H1 (cell line): ENCODE data around the gene FOXC1. TPM values are rescaled to one million over a fixed set of nuclear protein-coding genes. Genes with fewer than 3 reads are reported as not detected.
A peak's percentile ranks its signal among the peaks of the same experiment; 100 is the strongest.

ENCODE experiments used
- CTCF ChIA-PET: fragments of 300-600 bp; sonication (Branson Sonifier 250); formaldehyde crosslinking; loops from one replicate; lab custom pipeline; 2021; ENCODE audit not compliant: partially characterized antibody; lab: Charles Lee
- POLR2A ChIA-PET: fragments of 300-600 bp; sonication (Branson Sonifier 250); formaldehyde crosslinking; loops from one replicate; lab custom pipeline; 2021; ENCODE audit warnings: inconsistent platforms; ENCODE audit not compliant: partially characterized antibody; lab: Charles Lee
- DNase-seq, 2 experiments: peaks; one replicate each; pipeline versions ENCODE4 v3.0.0 to v3.0.0-alpha.2; 2010 to 2022; ENCODE audit warnings: low spot score in 2 of 2, low read depth in 1 of 2, mixed read lengths in 1 of 2
- FAIRE-seq: peaks from 2 replicates; lab custom pipeline; 2011; peaks lifted over from hg19 to GRCh38; lab: Jason Lieb, UNC
- H2AFZ ChIP-seq: 2 replicates; pipeline ENCODE4 v1.8.1; 2012; ENCODE audit warnings: low read length, inconsistent platforms
- H2AK5ac ChIP-seq: 2 replicates; pipeline ENCODE4 v1.6.1; 2013; ENCODE audit warnings: low read depth, low read length
- H2BK120ac ChIP-seq: replicated peaks from 2 replicates; pipeline ENCODE3; 2013; ENCODE audit warnings: low read depth, low read length, inconsistent platforms
- H2BK12ac ChIP-seq: 2 replicates; pipeline ENCODE4 v1.6.1; 2013; ENCODE audit warnings: low read depth, low read length
- H2BK15ac ChIP-seq: 2 replicates; pipeline ENCODE4 v1.6.1; 2013; ENCODE audit warnings: low read length
- H2BK20ac ChIP-seq: 2 replicates; pipeline ENCODE4 v1.6.1; 2013; ENCODE audit warnings: low read length
- H2BK5ac ChIP-seq: 2 replicates; pipeline ENCODE4 v1.6.1; 2013; ENCODE audit warnings: low read depth, low read length
- H3K14ac ChIP-seq: 2 replicates; pipeline ENCODE4 v1.6.1; 2013; ENCODE audit warnings: inconsistent platforms; ENCODE audit not compliant: insufficient read length
- H3K18ac ChIP-seq: 2 replicates; pipeline ENCODE4 v1.6.1; 2013; ENCODE audit warnings: low read length; ENCODE audit errors: extremely low read depth
- H3K23ac ChIP-seq: 2 replicates; pipeline ENCODE4 v1.6.1; 2013; ENCODE audit warnings: inconsistent platforms; ENCODE audit not compliant: insufficient read length
- H3K23me2 ChIP-seq: 2 replicates; pipeline ENCODE4 v1.6.1; 2013; ENCODE audit warnings: low read depth, low read length
- H3K27ac ChIP-seq: 2 replicates; pipeline ENCODE4 v1.6.1; 2011; ENCODE audit warnings: low read depth, low read length, inconsistent platforms
- H3K27me3 ChIP-seq, 4 experiments: replicated peaks in 1 of 4; 1 replicate in 1 of 4; 2 replicates in 3 of 4; pipeline versions ENCODE4 v1.6.1 to v1.8.1; 2011 to 2013; ENCODE audit warnings: low read length in 3 of 4, mild to moderate bottlenecking in 3 of 4, inconsistent platforms in 2 of 4, mixed read lengths in 2 of 4, moderate library complexity in 1 of 4; ENCODE audit not compliant: control insufficient read depth in 3 of 4, insufficient read depth in 3 of 4; ENCODE audit errors: extremely low read depth in 1 of 4
- H3K36me3 ChIP-seq, 4 experiments: 2 replicates each; pipeline versions ENCODE4 v1.6.1 to v1.8.1; 2011 to 2013; ENCODE audit warnings: mild to moderate bottlenecking in 4 of 4, low read length in 3 of 4, moderate library complexity in 2 of 4, control low read depth in 1 of 4, inconsistent platforms in 1 of 4; ENCODE audit not compliant: insufficient read depth in 4 of 4, control insufficient read depth in 2 of 4
- H3K4ac ChIP-seq: replicated peaks from 2 replicates; pipeline ENCODE3; 2013; ENCODE audit warnings: low read length, low read depth, mixed read lengths, inconsistent platforms; ENCODE audit not compliant: insufficient read length
- H3K4me1 ChIP-seq, 4 experiments: replicated peaks in 1 of 4; 1 replicate in 1 of 4; 2 replicates in 3 of 4; pipeline versions ENCODE4 v1.6.1 to v1.8.1; 2011 to 2013; ENCODE audit warnings: low read length in 3 of 4, inconsistent platforms in 2 of 4, mixed read lengths in 1 of 4; ENCODE audit not compliant: insufficient read depth in 4 of 4, control insufficient read depth in 3 of 4
- H3K4me2 ChIP-seq, 2 experiments: 2 replicates each; pipeline versions ENCODE4 v1.6.1 to v1.8.1; 2011 to 2013; ENCODE audit warnings: low read depth in 2 of 2, low read length in 2 of 2, control low read depth in 1 of 2, inconsistent platforms in 1 of 2, mild to moderate bottlenecking in 1 of 2; ENCODE audit not compliant: insufficient read depth in 1 of 2
- H3K4me3 ChIP-seq, 4 experiments: fragments of 200-600, 300-600 bp in 1 of 4; sonication (generic), shearing (Covaris generic), sonication (Bioruptor Twin) in 1 of 4; 2 replicates each; pipeline versions ENCODE4 v1.5.1 to v1.8.1; 2011 to 2016; ENCODE audit warnings: low read length in 4 of 4, low read depth in 3 of 4, control low read depth in 2 of 4, inconsistent platforms in 2 of 4, mild to moderate bottlenecking in 2 of 4, mixed read lengths in 1 of 4, moderate library complexity in 1 of 4; ENCODE audit not compliant: insufficient read depth in 2 of 4; ENCODE audit errors: extremely low read depth in 1 of 4
- H3K56ac ChIP-seq: replicated peaks from 2 replicates; pipeline ENCODE3; 2013; ENCODE audit warnings: low read depth, mild to moderate bottlenecking, mixed read lengths, low read length, inconsistent platforms; ENCODE audit not compliant: insufficient read length
- H3K79me1 ChIP-seq: 2 replicates; pipeline ENCODE4 v1.6.1; 2013; ENCODE audit warnings: low read depth, low read length, control low read depth
- H3K79me2 ChIP-seq, 2 experiments: 2 replicates each; pipeline versions ENCODE4 v1.6.1 to v1.8.1; 2012 to 2013; ENCODE audit warnings: low read length in 2 of 2, mild to moderate bottlenecking in 2 of 2, inconsistent platforms in 1 of 2; ENCODE audit not compliant: insufficient read depth in 2 of 2, control insufficient read depth in 1 of 2
- H3K9ac ChIP-seq, 4 experiments: replicated peaks in 1 of 4; 1 replicate in 1 of 4; 2 replicates in 3 of 4; pipeline versions ENCODE4 v1.6.1 to v1.8.1; 2011 to 2013; ENCODE audit warnings: low read depth in 3 of 4, low read length in 3 of 4, control low read depth in 2 of 4, mild to moderate bottlenecking in 2 of 4, moderate library complexity in 2 of 4, inconsistent platforms in 1 of 4; ENCODE audit errors: extremely low read depth in 1 of 4
- H3K9me3 ChIP-seq, 2 experiments: 2 replicates each; pipeline versions ENCODE4 v1.6.1 to v1.8.1; 2012 to 2013; ENCODE audit warnings: mild to moderate bottlenecking in 2 of 2, moderate library complexity in 2 of 2, control low read depth in 1 of 2, inconsistent platforms in 1 of 2, low read depth in 1 of 2, low read length in 1 of 2, mixed read lengths in 1 of 2; ENCODE audit not compliant: insufficient read depth in 2 of 2
- H4K20me1 ChIP-seq, 2 experiments: replicated peaks in 1 of 2; 2 replicates each; pipeline versions ENCODE3 to v1.8.1; 2011 to 2013; ENCODE audit warnings: inconsistent platforms in 2 of 2, low read length in 2 of 2, mild to moderate bottlenecking in 1 of 2; ENCODE audit not compliant: insufficient read depth in 2 of 2, control insufficient read depth in 1 of 2
- H4K5ac ChIP-seq: 2 replicates; pipeline ENCODE4 v1.6.1; 2013; ENCODE audit warnings: low read length, low read depth, mixed read lengths, inconsistent platforms; ENCODE audit not compliant: insufficient read length
- H4K8ac ChIP-seq: 2 replicates; pipeline ENCODE4 v1.8.0; 2013; ENCODE audit warnings: mild to moderate bottlenecking, moderate library complexity, low read length, inconsistent platforms; ENCODE audit not compliant: insufficient read depth; ENCODE audit errors: extremely low read depth
- H4K91ac ChIP-seq: replicated peaks from 2 replicates; pipeline ENCODE3; 2013; ENCODE audit warnings: low read length, mixed read lengths, inconsistent platforms; ENCODE audit not compliant: insufficient read length
- BRCA1 ChIP-seq: IDR thresholded peaks from 2 replicates; pipeline ENCODE4 v1.6.1; 2012; ENCODE audit warnings: low read depth, low read length, improper control_type of control experiment
- CBX8 ChIP-seq: fragments of 300-800, 300-1000 bp; sonication (generic); IDR thresholded peaks from 2 replicates; pipeline ENCODE4 v1.7.1; 2016; ENCODE audit warnings: low read depth, low read length, borderline replicate concordance
- CTBP2 ChIP-seq: IDR thresholded peaks from 2 replicates; pipeline ENCODE4 v1.7.0; 2011; ENCODE audit warnings: borderline replicate concordance, mild to moderate bottlenecking, moderate library complexity, mixed read lengths, low read length; ENCODE audit not compliant: insufficient read depth, insufficient read length
- E2F6 ChIP-seq: IDR thresholded peaks from 2 replicates; pipeline ENCODE4 v1.6.1; 2012; ENCODE audit warnings: inconsistent platforms
- HDAC2 ChIP-seq, 2 experiments: fragments of 300-600 bp in 1 of 2; sonication (generic) in 1 of 2; IDR thresholded peaks; 2 replicates each; pipeline ENCODE4 v1.6.1; 2011 to 2012; ENCODE audit warnings: low read depth in 2 of 2, low read length in 2 of 2, mild to moderate bottlenecking in 2 of 2, moderate library complexity in 2 of 2, borderline replicate concordance in 1 of 2, inconsistent platforms in 1 of 2
- RNF2 ChIP-seq: fragments of 200-900, 300-1000 bp; sonication (generic); IDR thresholded peaks from 2 replicates; pipeline ENCODE4 v1.7.1; 2016; ENCODE audit warnings: borderline replicate concordance, low read depth, mild to moderate bottlenecking, antibody characterized with exemption, low read length; ENCODE audit not compliant: poor library complexity, severe bottlenecking; ENCODE audit errors: missing control alignments
- RXRA ChIP-seq: IDR thresholded peaks from 2 replicates; pipeline ENCODE4 v1.6.1; 2011; ENCODE audit warnings: low read depth, mild to moderate bottlenecking, low read length, moderate library complexity; ENCODE audit not compliant: insufficient read depth
- SP1 ChIP-seq: IDR thresholded peaks from 2 replicates; pipeline ENCODE4 v1.6.1; 2011; ENCODE audit warnings: low read depth, low read length
- SP2 ChIP-seq: IDR thresholded peaks from 2 replicates; pipeline ENCODE4 v1.6.1; 2012; ENCODE audit warnings: mild to moderate bottlenecking, low read length, inconsistent platforms
- YY1 ChIP-seq: IDR thresholded peaks from 2 replicates; pipeline ENCODE4 v1.6.1; 2011; ENCODE audit warnings: low read depth, mild to moderate bottlenecking, low read length
- WGBS, 2 experiments: shearing (Covaris generic) in 1 of 2; methylation state at CpG; one replicate each; pipeline versions ENCODE4 v1.1.6 to v1.1.7; 2013 to 2015; ENCODE audit warnings: low lambda C conversion rate in 2 of 2, mixed read lengths in 2 of 2, inconsistent platforms in 1 of 2, low coverage in 1 of 2, missing lambda C conversion rate in 1 of 2; ENCODE audit not compliant: insufficient replicate concordance in 2 of 2, insufficient coverage in 1 of 2, insufficient read length in 1 of 2; ENCODE audit errors: extremely low coverage in 1 of 2, missing lambda C conversion rate in 1 of 2; 5-methylcytosine and 5-hydroxymethylcytosine counted together
- polyA plus RNA-seq, 7 experiments: library from polyadenylated mRNA; depleted of rRNA in 3 of 7; stranded (reverse) in 5 of 7; unstranded in 2 of 7; fragments of >200 nt in 5 of 7; fragments of 200-250 nt in 2 of 7; gene quantifications; 1 replicate in 5 of 7; 2 replicates in 1 of 7; 4 replicates in 1 of 7; pipeline versions ENCODE4 v1.2.1 to v1.2.3, GENCODE V29; 2011 to 2013; ENCODE audit warnings: missing spikeins in 2 of 7, mixed read lengths in 2 of 7
- total RNA-seq: library from RNA; stranded (reverse); fragmentation: NEBNext Ultra II Directional; extraction: Animal tissue kit (Norgen Biotek cat#: 25700); gene quantifications from 2 replicates; pipeline ENCODE4 v1.2.1, GENCODE V29; 2021

FOXC1 gene
- total and polyA plus RNA-seq, 2 of the 8 experiments (the other 6 are each of a cell fraction or from before 2014, with no cell fraction given), result 0.22 TPM; not detected in 1

DNA sequence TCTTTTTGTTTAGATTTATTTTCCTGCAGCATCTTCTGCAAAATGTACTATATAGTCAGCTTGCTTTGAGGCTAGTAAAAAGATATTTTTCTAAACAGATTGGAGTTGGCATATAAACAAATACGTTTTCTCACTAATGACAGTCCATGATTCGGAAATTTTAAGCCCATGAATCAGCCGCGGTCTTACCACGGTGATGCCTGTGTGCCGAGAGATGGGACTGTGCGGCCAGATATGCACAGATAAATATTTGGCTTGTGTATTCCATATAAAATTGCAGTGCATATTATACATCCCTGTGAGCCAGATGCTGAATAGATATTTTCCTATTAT lies 3.2 kb downstream of the FOXC1 start:
- H3K36me3 ChIP-seq, result peaks cover 0 to 16% (median 0%) of the 10 kb centered on the region in 4 experiments; a peak in 1 of 8 replicates
- H3K27ac ChIP-seq, result no peak overlapping the region
- H3K27me3 ChIP-seq, result peaks cover 87 to 100% (median 96%) of the 10 kb centered on the region in 4 experiments
- no peak overlapping the region for H2AFZ ChIP-seq
- H3K79me1 ChIP-seq, result no peaks in the 10 kb centered on the region
- H3K9ac ChIP-seq, result no peak overlapping the region
- H2BK12ac ChIP-seq, result no peak overlapping the region
- CTCF ChIA-PET, result interaction anchor here (1.1 to 2.2 kb wide), 2 partner anchors 9 to 16 kb away, joined by 3 to 13 read pairs; no protein-coding TSS in a partner anchor
- peaks cover under 1 to 25% (median 13%) of the 10 kb centered on the region in 4 experiments for H3K4me1 ChIP-seq
- no peaks in the 10 kb centered on the region for H3K79me2 ChIP-seq
- peak; percentile 69 for TF ChIP-seq RNF2
- no peak for TF ChIP-seq HDAC2 (IDR thresholded peaks at IDR 0.05; ENCODE audit: borderline replicate concordance in 1 of 2, low read depth in 2 of 2, low read length in 2 of 2)
- no peak for TF ChIP-seq CTBP2
- TF ChIP-seq RXRA, result no peak
- no peak for TF ChIP-seq SP2
- no peak for TF ChIP-seq E2F6
- no peak for TF ChIP-seq YY1
- no peak for TF ChIP-seq SP1
- TF ChIP-seq CBX8, result peak; percentile 80
- TF ChIP-seq BRCA1, result no peak
- peaks cover 9% of the 10 kb centered on the region; the same call in 1 of the 2 replicates for H3K23me2 ChIP-seq
- FAIRE-seq (no peak), DNase-seq (no peak)
- no peak overlapping the region; a peak in 1 of 4 replicates for H3K4me2 ChIP-seq
- no peak overlapping the region for H3K23ac ChIP-seq
- H2BK120ac ChIP-seq, result no peak overlapping the region
- no peak overlapping the region for H3K4ac ChIP-seq
- no peak overlapping the region for H3K4me3 ChIP-seq
- H3K56ac ChIP-seq, result no peak overlapping the region
- peaks cover 25 to 28% of the 10 kb centered on the region in 2 experiments for H4K20me1 ChIP-seq
- no peak overlapping the region for H4K5ac ChIP-seq
- POLR2A ChIA-PET, result no interaction called here
- H4K8ac ChIP-seq, result no peak overlapping the region
- no peak overlapping the region for H3K14ac ChIP-seq
- 21% methylated on average over 7 of the region's 7 CpGs; no CpG with 5 or more reads in 1 of the 2 experiments for WGBS, 2 experiments
- H3K9me3 ChIP-seq, result no peaks in the 10 kb centered on the region; a peak in 1 of 4 replicates
- no peak overlapping the region for H2BK5ac ChIP-seq
- no peak overlapping the region for H2BK20ac ChIP-seq
- no peak overlapping the region for H3K18ac ChIP-seq
- H2AK5ac ChIP-seq, result no peak overlapping the region
- H2BK15ac ChIP-seq, result no peak overlapping the region
- H4K91ac ChIP-seq, result no peak overlapping the region
